RCC 7860 (cell line): ENCODE measurements around the gene CPNE9.

Experiments
- DNase-seq: peaks from one replicate; pipeline ENCODE4 v3.0.0-alpha.2; 2015; ENCODE audit warnings: low spot score
- FAIRE-seq: peaks from 2 replicates; lab custom pipeline; 2012; peaks lifted over from hg19 to GRCh38; lab: Jason Lieb, UNC

The CPNE9 gene

DNA sequence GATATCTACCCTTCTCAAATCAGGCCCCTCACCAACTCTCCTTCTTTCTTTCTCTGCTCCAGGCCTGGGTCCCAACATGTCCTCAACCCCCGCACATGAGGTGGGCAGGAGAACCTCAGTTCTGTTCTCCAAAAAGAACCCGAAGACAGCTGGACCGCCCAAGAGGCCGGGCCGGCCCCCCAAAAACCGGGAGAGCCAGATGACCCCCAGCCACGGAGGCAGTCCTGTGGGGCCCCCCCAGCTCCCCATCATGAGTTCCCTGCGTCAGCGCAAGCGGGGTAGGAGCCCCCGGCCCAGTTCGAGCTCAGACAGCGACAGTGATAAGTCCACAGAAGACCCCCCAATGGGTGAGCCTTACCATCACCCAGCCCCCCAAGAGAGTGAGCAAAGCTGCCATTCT lies 40.5 kb downstream of the CPNE9 start:
- FAIRE-seq = no peak
- DNase-seq = no peak

GRCh38 chr3:9745521-9745920 lies 41.9 kb downstream of the CPNE9 start:
- FAIRE-seq = no peak
- DNase-seq = no peak

DNA sequence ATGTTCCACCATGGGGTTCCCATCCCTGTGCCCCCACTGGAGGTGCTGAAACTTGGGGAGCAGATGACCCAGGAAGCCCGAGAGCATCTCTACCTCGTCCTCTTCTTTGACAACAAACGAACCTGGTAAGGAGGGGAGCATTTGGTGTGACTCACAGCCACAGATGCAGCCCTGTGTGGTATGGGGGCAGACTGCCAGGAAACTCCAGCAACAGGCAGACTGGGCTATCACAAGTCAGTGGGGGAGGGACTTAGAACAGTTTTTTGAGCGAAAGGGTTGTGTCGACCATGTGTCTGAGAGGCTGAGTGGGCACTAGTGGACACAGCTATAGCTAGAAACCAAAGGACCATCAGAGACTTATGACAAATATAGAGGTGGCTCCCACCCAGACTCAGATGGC lies 42.7 kb downstream of the CPNE9 start:
- FAIRE-seq (no peak), DNase-seq (peak; percentile 52)

DNA sequence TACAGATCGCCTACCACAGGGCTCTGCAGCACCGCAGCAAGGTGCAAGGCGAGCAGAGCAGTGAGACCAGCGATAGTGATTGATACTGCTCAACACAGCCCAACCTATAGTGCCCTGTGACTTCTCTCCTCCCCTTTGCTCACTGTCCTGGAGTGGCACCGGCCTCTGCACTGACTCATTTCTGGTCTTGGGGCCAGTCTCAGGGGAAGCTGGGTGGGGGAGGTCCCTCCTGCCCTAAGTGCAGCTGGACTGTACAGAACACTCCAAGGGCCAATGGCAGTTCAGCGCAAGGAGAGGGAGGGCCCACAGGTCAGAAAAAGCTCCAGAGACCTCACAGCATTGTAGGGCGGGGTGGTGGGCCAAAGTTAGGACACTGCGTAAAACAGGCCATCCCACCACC lies 43.6 kb downstream of the CPNE9 start:
- FAIRE-seq (no peak), DNase-seq (peak; percentile 47)

- FAIRE-seq (no peak), DNase-seq (no peak)
These were observed 44.4 kb downstream of the CPNE9 start for GRCh38 chr3:9748031-9748430.

DNA sequence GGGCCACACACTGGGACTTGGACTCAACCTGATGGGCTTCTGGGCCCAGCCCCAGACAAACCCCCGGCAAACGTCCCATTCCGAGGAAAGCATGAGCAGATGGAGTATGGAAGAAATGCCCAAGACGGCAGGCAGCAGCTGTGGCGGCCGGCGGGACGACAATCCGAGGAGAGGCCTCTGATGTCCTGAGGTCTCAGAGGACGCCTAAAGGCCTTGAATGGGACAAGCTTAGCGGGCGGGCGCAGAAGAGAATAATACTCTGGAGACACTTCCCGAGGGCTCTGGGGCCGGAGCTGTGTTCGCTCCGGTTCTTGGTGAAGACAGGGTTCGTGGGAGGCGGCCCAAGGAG lies 45.6 kb downstream of the CPNE9 start:
- FAIRE-seq (no peak), DNase-seq (no peak)

GRCh38 chr3:9749645-9750555 lies 46.3 kb downstream of the CPNE9 start, which contains the start of gene OGG1:
Gene OGG1 (plus strand): TSS chr3:9749952. CDS start chr3:9750287, 335 bp downstream.
- peak; percentile 36 for FAIRE-seq

DNA sequence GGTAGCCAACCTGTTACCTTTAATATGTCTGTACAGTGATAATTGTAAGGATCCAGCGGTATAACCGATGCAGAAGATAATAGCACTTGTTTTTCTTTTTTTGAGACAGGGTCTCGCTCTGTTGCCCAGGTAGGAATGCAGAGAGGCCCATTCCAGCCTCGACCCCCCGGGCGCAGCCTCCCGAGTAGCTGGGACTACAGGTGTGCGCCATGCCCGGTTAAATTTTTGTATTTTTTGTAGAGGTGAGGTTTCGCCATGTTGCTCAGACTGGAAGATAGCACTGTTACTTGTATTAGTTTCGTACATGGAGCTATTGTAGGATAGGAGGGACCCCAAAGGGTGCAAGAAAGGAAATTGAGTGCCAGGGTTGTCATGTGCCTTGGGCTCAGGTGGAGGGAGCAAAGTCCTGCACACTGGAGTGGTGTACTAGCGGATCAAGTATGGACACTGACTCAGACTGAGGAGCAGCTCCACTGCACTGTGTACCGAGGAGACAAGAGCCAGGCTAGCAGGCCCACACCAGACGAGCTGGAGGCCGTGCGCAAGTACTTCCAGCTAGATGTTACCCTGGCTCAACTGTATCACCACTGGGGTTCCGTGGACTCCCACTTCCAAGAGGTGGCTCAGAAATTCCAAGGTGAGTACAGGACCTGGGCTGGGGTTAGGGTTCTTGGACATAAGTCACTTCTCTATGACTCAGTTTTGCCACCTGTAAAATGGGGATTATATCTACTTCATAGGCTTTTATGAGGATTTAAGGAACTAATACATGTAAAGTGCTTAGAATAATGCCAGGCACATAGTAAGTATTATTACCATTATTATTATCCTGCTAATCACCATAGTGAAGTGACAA lies 47.2 kb downstream of the CPNE9 start:
- DNase-seq (peak; percentile 18), FAIRE-seq (no peak)

More at GRCh38 chr3:9749645-9750555, 46.3 kb downstream of the CPNE9 start, which contains the start of gene OGG1:
- DNase-seq = peak; percentile 94

DNA sequence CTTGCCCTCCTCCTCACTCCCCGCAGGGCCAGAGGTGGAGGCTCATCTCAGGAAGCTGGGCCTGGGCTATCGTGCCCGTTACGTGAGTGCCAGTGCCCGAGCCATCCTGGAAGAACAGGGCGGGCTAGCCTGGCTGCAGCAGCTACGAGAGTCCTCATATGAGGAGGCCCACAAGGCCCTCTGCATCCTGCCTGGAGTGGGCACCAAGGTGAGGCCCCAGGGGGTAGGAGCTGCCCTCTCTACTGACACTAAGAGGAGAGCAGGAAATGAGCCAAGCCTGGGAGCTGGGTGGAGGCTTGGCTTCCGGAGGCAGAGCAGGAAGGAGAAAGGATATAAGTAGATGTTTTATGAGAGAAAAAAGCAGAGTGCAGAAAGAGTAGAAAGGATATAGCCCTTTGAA lies 51.0 kb downstream of the CPNE9 start:
- no peak for DNase-seq
- no peak for FAIRE-seq

DNA sequence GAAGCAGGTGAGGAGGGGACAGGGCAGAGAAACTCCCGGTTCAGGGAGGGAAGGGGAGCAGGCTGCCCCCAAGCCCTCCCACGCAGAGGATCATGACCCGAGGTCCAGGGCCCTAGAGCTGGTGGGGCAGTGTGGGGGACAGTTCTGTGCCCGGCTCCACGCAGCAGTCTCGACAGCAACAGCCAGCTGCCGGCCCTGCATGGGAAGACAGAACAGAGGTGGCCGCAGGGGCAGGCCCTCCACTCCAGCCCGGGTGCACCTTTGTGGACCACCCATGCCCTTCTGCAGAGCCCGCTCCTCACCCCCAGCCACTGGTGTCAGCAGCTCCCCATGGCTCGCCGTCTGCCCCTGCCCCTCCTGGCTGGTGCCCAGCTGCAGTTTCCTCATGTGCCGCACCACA lies 53.8 kb downstream of the CPNE9 start:
- no peak for DNase-seq
- FAIRE-seq = no peak

DNA sequence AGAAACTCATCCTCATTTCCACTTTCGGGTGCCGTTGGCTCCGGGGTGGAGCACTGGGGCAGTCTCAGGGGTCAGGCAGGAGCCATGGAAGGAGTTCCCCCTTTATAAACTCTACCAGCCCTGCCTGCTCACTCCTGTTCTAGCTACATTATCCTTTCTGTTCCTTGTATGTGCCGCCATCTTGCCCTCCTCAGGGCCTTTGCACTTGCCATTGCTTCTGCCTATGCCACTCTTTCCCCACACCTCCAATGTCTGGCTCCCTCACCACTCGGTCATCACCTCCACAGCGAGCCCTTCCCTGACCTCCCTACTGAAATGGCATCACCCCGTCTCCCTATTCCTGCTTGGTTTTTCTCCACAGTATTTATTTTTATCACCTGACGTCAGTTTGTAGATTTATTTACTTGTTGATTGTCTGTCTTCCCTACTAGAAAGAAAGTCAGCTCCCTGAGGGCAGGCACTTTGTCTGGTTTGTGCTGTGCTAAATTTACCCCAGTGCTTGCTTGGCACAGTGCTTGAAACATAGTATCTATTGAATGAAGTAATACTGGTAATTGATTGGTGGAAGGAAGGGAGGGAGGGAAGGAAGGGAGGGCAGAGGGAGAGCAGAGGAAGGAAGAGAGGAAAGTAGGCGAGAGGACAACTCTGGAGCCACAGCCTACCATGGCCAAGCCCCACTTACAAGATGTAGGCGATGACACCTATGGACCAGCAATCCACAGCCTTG lies 57.3 kb downstream of the CPNE9 start:
- DNase-seq = no peak
- no peak for FAIRE-seq

DNA sequence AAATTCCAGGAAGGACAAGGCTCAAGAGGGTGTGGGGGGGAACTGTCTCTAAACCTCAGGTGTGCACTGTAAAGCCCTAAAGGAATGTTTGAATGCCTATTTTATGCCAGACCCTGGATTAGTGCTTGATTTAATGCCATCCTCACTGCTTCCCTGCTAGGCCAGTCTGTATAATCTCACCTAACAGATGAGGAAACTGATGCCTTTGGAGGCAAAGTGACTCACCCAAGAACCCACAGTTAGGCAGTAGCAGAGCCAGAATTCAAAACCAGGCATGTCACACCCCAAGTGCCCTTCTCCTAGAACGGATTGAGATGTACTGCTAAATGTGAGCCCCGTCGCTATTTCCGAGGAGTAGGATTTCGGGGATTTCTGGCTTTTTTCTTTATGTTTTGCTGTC lies 58.3 kb downstream of the CPNE9 start:
- FAIRE-seq = no peak
- no peak for DNase-seq

- no peak for FAIRE-seq
- DNase-seq = no peak
These were observed 59.2 kb downstream of the CPNE9 start for GRCh38 chr3:9762871-9763270.

- FAIRE-seq = no peak
These were observed 62.2 kb downstream of the CPNE9 start for GRCh38 chr3:9765865-9766264.

GRCh38 chr3:9767418-9767817 lies 63.8 kb downstream of the CPNE9 start:
- DNase-seq (no peak), FAIRE-seq (no peak)

More at GRCh38 chr3:9765865-9766264, 62.2 kb downstream of the CPNE9 start:
- no peak for DNase-seq

- FAIRE-seq = no peak
- DNase-seq = no peak
These were observed 64.6 kb downstream of the CPNE9 start for GRCh38 chr3:9768141-9768775.

GRCh38 chr3:9769012-9769411 lies 65.4 kb downstream of the CPNE9 start:
- DNase-seq = no peak
- no peak for FAIRE-seq

- DNase-seq (peak; percentile 15), FAIRE-seq (no peak)
These were observed 66.0 kb downstream of the CPNE9 start, which contains the start of gene CAMK1 for GRCh38 chr3:9769426-9770275. Gene CAMK1 (minus strand): TSS chr3:9769947. CDS start chr3:9767749, 2,198 bp downstream.

- FAIRE-seq = no peak
- no peak for DNase-seq
These were observed 66.7 kb downstream of the CPNE9 start for GRCh38 chr3:9770276-9770812.
